ENCODE data around the gene TEC.
"Not testable (repeated sequence)": the region's sequence is repeated elsewhere in the genome, so short reads cannot be mapped to it uniquely, and the experiment has no call there.

TEC gene

GRCh38 chr4:48268956-48269860 is at the start of gene TEC:
Gene TEC (minus strand): TSS chr4:48269838. CDS start chr4:48228614, 41,224 bp downstream.
- Histone ChIP-seq H3K27me3 (replicated peaks; ENCODE audit: control insufficient read depth, insufficient read depth, low read length) (no peaks in the 10 kb centered on the region), H3K4me3 (ENCODE audit: low read length) (peak within 1 kb of the TSS; percentile 92), H3K4me1 (ENCODE audit: control insufficient read depth, insufficient read depth, low read length) (no peaks in the 10 kb centered on the region), H3K36me3 (ENCODE audit: control insufficient read depth, insufficient read depth, low read length, severe bottlenecking) (no peaks in the 10 kb centered on the region), H3K9me3 (ENCODE audit: control insufficient read depth, low read length) (no peaks in the 10 kb centered on the region), H3K9ac (ENCODE audit: low read length) (peak within 1 kb of the TSS; percentile 74)
- peak; percentile 45 for DNase-seq (ENCODE audit: low read depth)

GRCh38 chr4:48315728-48316630 is 46.3 kb upstream of the TEC start:
- H3K9ac ChIP-seq (ENCODE audit: low read length), result no peak overlapping the region
- no peaks in the 10 kb centered on the region for H3K9me3 ChIP-seq (ENCODE audit: control insufficient read depth, low read length)
- H3K27me3 ChIP-seq (replicated peaks; ENCODE audit: control insufficient read depth, insufficient read depth, low read length), result no peaks in the 10 kb centered on the region
- H3K36me3 ChIP-seq (ENCODE audit: control insufficient read depth, insufficient read depth, low read length, severe bottlenecking), result no peaks in the 10 kb centered on the region
- no peak overlapping the region for H3K4me3 ChIP-seq (ENCODE audit: low read length)
- peak; percentile 80 for DNase-seq (ENCODE audit: low read depth)
- H3K4me1 ChIP-seq (ENCODE audit: control insufficient read depth, insufficient read depth, low read length), result no peaks in the 10 kb centered on the region

GRCh38 chr4:48314746-48315145 is 45.1 kb upstream of the TEC start:
- H3K4me3 ChIP-seq (ENCODE audit: low read length); H3K9me3 ChIP-seq (ENCODE audit: control insufficient read depth, low read length); H3K27me3 ChIP-seq (replicated peaks; ENCODE audit: control insufficient read depth, insufficient read depth, low read length); H3K36me3 ChIP-seq (ENCODE audit: control insufficient read depth, insufficient read depth, low read length, severe bottlenecking); DNase-seq (ENCODE audit: low read depth); H3K9ac ChIP-seq (ENCODE audit: low read length); H3K4me1 ChIP-seq (ENCODE audit: control insufficient read depth, insufficient read depth, low read length): not testable (repeated sequence)

- Histone ChIP-seq H3K9me3 (ENCODE audit: control insufficient read depth, low read length) (no peaks in the 10 kb centered on the region), H3K9ac (ENCODE audit: low read length) (no peak overlapping the region), H3K4me3 (ENCODE audit: low read length) (no peak overlapping the region), H3K36me3 (ENCODE audit: control insufficient read depth, insufficient read depth, low read length, severe bottlenecking) (no peaks in the 10 kb centered on the region), H3K4me1 (ENCODE audit: control insufficient read depth, insufficient read depth, low read length) (no peaks in the 10 kb centered on the region), H3K27me3 (replicated peaks; ENCODE audit: control insufficient read depth, insufficient read depth, low read length) (no peaks in the 10 kb centered on the region)
- peak; percentile 30 for DNase-seq (ENCODE audit: low read depth)
These were observed 42.3 kb upstream of the TEC start for GRCh38 chr4:48311896-48312295.

GRCh38 chr4:48308901-48309300 is 39.3 kb upstream of the TEC start:
- Histone ChIP-seq H3K27me3 (replicated peaks; ENCODE audit: control insufficient read depth, insufficient read depth, low read length) (no peaks in the 10 kb centered on the region), H3K36me3 (ENCODE audit: control insufficient read depth, insufficient read depth, low read length, severe bottlenecking) (no peaks in the 10 kb centered on the region), H3K9me3 (ENCODE audit: control insufficient read depth, low read length) (no peaks in the 10 kb centered on the region), H3K4me3 (ENCODE audit: low read length) (no peak overlapping the region), H3K9ac (ENCODE audit: low read length) (no peak overlapping the region), H3K4me1 (ENCODE audit: control insufficient read depth, insufficient read depth, low read length) (no peaks in the 10 kb centered on the region)
- no peak for DNase-seq (ENCODE audit: low read depth)

GRCh38 chr4:48307528-48307927 is 37.9 kb upstream of the TEC start:
- Histone ChIP-seq H3K9me3 (ENCODE audit: control insufficient read depth, low read length) (no peaks in the 10 kb centered on the region), H3K4me3 (ENCODE audit: low read length) (no peak overlapping the region), H3K27me3 (replicated peaks; ENCODE audit: control insufficient read depth, insufficient read depth, low read length) (no peaks in the 10 kb centered on the region), H3K36me3 (ENCODE audit: control insufficient read depth, insufficient read depth, low read length, severe bottlenecking) (no peaks in the 10 kb centered on the region), H3K9ac (ENCODE audit: low read length) (no peak overlapping the region), H3K4me1 (ENCODE audit: control insufficient read depth, insufficient read depth, low read length) (no peaks in the 10 kb centered on the region)
- no peak for DNase-seq (ENCODE audit: low read depth)

- no peaks in the 10 kb centered on the region for H3K9me3 ChIP-seq (ENCODE audit: control insufficient read depth, low read length)
- H3K36me3 ChIP-seq (ENCODE audit: control insufficient read depth, insufficient read depth, low read length, severe bottlenecking), result no peaks in the 10 kb centered on the region
- H3K9ac ChIP-seq (ENCODE audit: low read length), result no peak overlapping the region
- H3K4me3 ChIP-seq (ENCODE audit: low read length), result no peak overlapping the region
- no peaks in the 10 kb centered on the region for H3K27me3 ChIP-seq (replicated peaks; ENCODE audit: control insufficient read depth, insufficient read depth, low read length)
- no peak for DNase-seq (ENCODE audit: low read depth)
- H3K4me1 ChIP-seq (ENCODE audit: control insufficient read depth, insufficient read depth, low read length), result no peaks in the 10 kb centered on the region
These were observed 35.9 kb upstream of the TEC start for GRCh38 chr4:48305508-48305907.

GRCh38 chr4:48300004-48300403 is 30.4 kb upstream of the TEC start:
- peak; percentile 73 for DNase-seq (ENCODE audit: low read depth)
- peaks cover 6% of the 10 kb centered on the region for H3K4me1 ChIP-seq (ENCODE audit: control insufficient read depth, insufficient read depth, low read length)
- no peaks in the 10 kb centered on the region for H3K9me3 ChIP-seq (ENCODE audit: control insufficient read depth, low read length)
- H3K9ac ChIP-seq (ENCODE audit: low read length), result no peak overlapping the region
- no peaks in the 10 kb centered on the region for H3K27me3 ChIP-seq (replicated peaks; ENCODE audit: control insufficient read depth, insufficient read depth, low read length)
- H3K36me3 ChIP-seq (ENCODE audit: control insufficient read depth, insufficient read depth, low read length, severe bottlenecking), result no peaks in the 10 kb centered on the region
- no peak overlapping the region for H3K4me3 ChIP-seq (ENCODE audit: low read length)

- no peaks in the 10 kb centered on the region for H3K27me3 ChIP-seq (replicated peaks; ENCODE audit: control insufficient read depth, insufficient read depth, low read length)
- H3K4me3 ChIP-seq (ENCODE audit: low read length), result no peak overlapping the region
These were observed 29.9 kb upstream of the TEC start for GRCh38 chr4:48299560-48299959.

GRCh38 chr4:48297256-48297846 is 27.7 kb upstream of the TEC start:
- H3K36me3 ChIP-seq (ENCODE audit: control insufficient read depth, insufficient read depth, low read length, severe bottlenecking), result no peaks in the 10 kb centered on the region
- peaks cover 6% of the 10 kb centered on the region for H3K4me1 ChIP-seq (ENCODE audit: control insufficient read depth, insufficient read depth, low read length)
- H3K9me3 ChIP-seq (ENCODE audit: control insufficient read depth, low read length), result no peaks in the 10 kb centered on the region
- H3K27me3 ChIP-seq (replicated peaks; ENCODE audit: control insufficient read depth, insufficient read depth, low read length), result peaks cover 4% of the 10 kb centered on the region
- no peak overlapping the region for H3K9ac ChIP-seq (ENCODE audit: low read length)
- DNase-seq (ENCODE audit: low read depth), result peak; percentile 18
- H3K4me3 ChIP-seq (ENCODE audit: low read length), result no peak overlapping the region

More at GRCh38 chr4:48299560-48299959, 29.9 kb upstream of the TEC start:
- no peak for DNase-seq (ENCODE audit: low read depth)
- Histone ChIP-seq H3K4me1 (ENCODE audit: control insufficient read depth, insufficient read depth, low read length) (peaks cover 6% of the 10 kb centered on the region), H3K36me3 (ENCODE audit: control insufficient read depth, insufficient read depth, low read length, severe bottlenecking) (no peaks in the 10 kb centered on the region), H3K9ac (ENCODE audit: low read length) (no peak overlapping the region), H3K9me3 (ENCODE audit: control insufficient read depth, low read length) (no peaks in the 10 kb centered on the region)

- Histone ChIP-seq H3K4me1 (ENCODE audit: control insufficient read depth, insufficient read depth, low read length) (peaks cover 6% of the 10 kb centered on the region), H3K9me3 (ENCODE audit: control insufficient read depth, low read length) (no peaks in the 10 kb centered on the region), H3K4me3 (ENCODE audit: low read length) (no peak overlapping the region), H3K9ac (ENCODE audit: low read length) (no peak overlapping the region), H3K27me3 (replicated peaks; ENCODE audit: control insufficient read depth, insufficient read depth, low read length) (peaks cover 4% of the 10 kb centered on the region), H3K36me3 (ENCODE audit: control insufficient read depth, insufficient read depth, low read length, severe bottlenecking) (no peaks in the 10 kb centered on the region)
- no peak for DNase-seq (ENCODE audit: low read depth)
These were observed 26.7 kb upstream of the TEC start for GRCh38 chr4:48296365-48296764.
